ENCODE results near the gene SH3RF3. TPM values are rescaled to one million over a fixed set of nuclear protein-coding genes. Genes with fewer than 3 reads are reported as not detected.

Gene SH3RF3
- total and polyA plus RNA-seq, 10 of the 15 experiments (the other 5 are each of a cell fraction or from before 2014, with no cell fraction given), result 0.08 to 8.8 (median 2.3) TPM

- FAIRE-seq (no peak), DNase-seq (ENCODE audit: low read depth, low spot score) (no peak), ATAC-seq (no peak)
- no TSS peak for BruUV-seq (replicated peaks)
- H2AFZ ChIP-seq (ENCODE audit: control insufficient read depth, low read depth, low read length), result no peak overlapping the region
- SMC1A ChIA-PET (ENCODE audit: uncharacterized antibody, unreplicated experiment), result interaction anchor here (0.9 to 8.0 kb wide), 4 partner anchors 14 to 21 kb away, joined by 3 to 76 read pairs (median 10); no protein-coding TSS in a partner anchor
- WGBS (ENCODE audit: insufficient coverage, insufficient replicate concordance, low lambda C conversion rate, missing lambda C conversion rate), result 24% methylated on average over 4 of the region's 4 CpGs
- CTCF ChIA-PET, result interaction anchor here (1.7 kb wide), 1 partner anchor 277 kb away, joined by 4 read pairs; no protein-coding TSS in a partner anchor
- POLR2A ChIA-PET, result interaction anchor here (0.7 kb wide), 1 partner anchor 16 kb away, joined by 3 read pairs; no protein-coding TSS in a partner anchor
- no peaks in the 10 kb centered on the region for H4K20me1 ChIP-seq (ENCODE audit: control insufficient read depth, insufficient read depth)
- H3K4me3 ChIP-seq, result no peak overlapping the region
- H3K4me2 ChIP-seq (ENCODE audit: control insufficient read depth, insufficient read depth), result no peak overlapping the region
- no peak overlapping the region for H3K27ac ChIP-seq (ENCODE audit: control insufficient read depth, insufficient read depth)
- peaks cover 14% of the 10 kb centered on the region for H3K4me1 ChIP-seq (ENCODE audit: control insufficient read depth, insufficient read depth, low read length)
- no peaks in the 10 kb centered on the region; the same call in 1 of the 3 replicates for H3K9me3 ChIP-seq (replicated peaks; ENCODE audit: control insufficient read depth, insufficient read depth, low read length)
- RAD21 ChIA-PET (ENCODE audit: unreplicated experiment), result interaction anchor here (0.7 to 3.6 kb wide), 4 partner anchors 9 to 102 kb away, joined by 3 to 15 read pairs (median 5); no protein-coding TSS in a partner anchor
- no peak overlapping the region for H3K9ac ChIP-seq (ENCODE audit: control insufficient read depth, insufficient read depth, low read length)
- intact Hi-C loops (cut with micrococcal nuclease; ENCODE audit: unreplicated experiment), result no loop called here
- no peaks in the 10 kb centered on the region for H3K27me3 ChIP-seq (replicated peaks in 1 of 2; ENCODE audit: control insufficient read depth in 2 of 2, insufficient read depth in 2 of 2, low read length in 1 of 2)
- H3K79me2 ChIP-seq (ENCODE audit: control insufficient read depth, insufficient read depth, low read length), result peaks cover 2% of the 10 kb centered on the region; the same call in 1 of the 2 replicates
- TF ChIP-seq MTA2 (IDR thresholded peaks at IDR 0.05; ENCODE audit: low read depth) (no peak), CHD2 (IDR thresholded peaks at IDR 0.05; ENCODE audit: borderline replicate concordance, low read depth, low read length) (no peak), KAT2A (conservative IDR thresholded peaks at IDR 0.05; ENCODE audit: control insufficient read depth, low read depth, low read length) (no peak), CBX5 (IDR thresholded peaks at IDR 0.05; ENCODE audit: low read depth) (no peak), HDGF (IDR thresholded peaks at IDR 0.05) (no peak), ZNF207 (IDR thresholded peaks at IDR 0.05; ENCODE audit: borderline replicate concordance) (no peak), ZSCAN29 (IDR thresholded peaks at IDR 0.05) (no peak), ZZZ3 (IDR thresholded peaks at IDR 0.05; ENCODE audit: control insufficient read depth, insufficient read length, low read depth) (no peak), NR2C2 (IDR thresholded peaks at IDR 0.05; ENCODE audit: borderline replicate concordance, control insufficient read depth, insufficient read length, low read depth) (no peak), EZH2 (IDR thresholded peaks at IDR 0.05; ENCODE audit: borderline replicate concordance, control insufficient read depth, low read depth, low read length) (no peak)
- in situ Hi-C loops (cut with MboI), result no loop called here
- no peaks in the 10 kb centered on the region for H3K36me3 ChIP-seq (ENCODE audit: control insufficient read depth in 2 of 2, insufficient read depth in 2 of 2, low read length in 1 of 2)
Measured at GRCh38 chr2:109233643-109234042, 104.6 kb downstream of the SH3RF3 start.

Measured in GM12878 (cell line).